ENCODE data around the gene CHPF.

CHPF gene

DNA sequence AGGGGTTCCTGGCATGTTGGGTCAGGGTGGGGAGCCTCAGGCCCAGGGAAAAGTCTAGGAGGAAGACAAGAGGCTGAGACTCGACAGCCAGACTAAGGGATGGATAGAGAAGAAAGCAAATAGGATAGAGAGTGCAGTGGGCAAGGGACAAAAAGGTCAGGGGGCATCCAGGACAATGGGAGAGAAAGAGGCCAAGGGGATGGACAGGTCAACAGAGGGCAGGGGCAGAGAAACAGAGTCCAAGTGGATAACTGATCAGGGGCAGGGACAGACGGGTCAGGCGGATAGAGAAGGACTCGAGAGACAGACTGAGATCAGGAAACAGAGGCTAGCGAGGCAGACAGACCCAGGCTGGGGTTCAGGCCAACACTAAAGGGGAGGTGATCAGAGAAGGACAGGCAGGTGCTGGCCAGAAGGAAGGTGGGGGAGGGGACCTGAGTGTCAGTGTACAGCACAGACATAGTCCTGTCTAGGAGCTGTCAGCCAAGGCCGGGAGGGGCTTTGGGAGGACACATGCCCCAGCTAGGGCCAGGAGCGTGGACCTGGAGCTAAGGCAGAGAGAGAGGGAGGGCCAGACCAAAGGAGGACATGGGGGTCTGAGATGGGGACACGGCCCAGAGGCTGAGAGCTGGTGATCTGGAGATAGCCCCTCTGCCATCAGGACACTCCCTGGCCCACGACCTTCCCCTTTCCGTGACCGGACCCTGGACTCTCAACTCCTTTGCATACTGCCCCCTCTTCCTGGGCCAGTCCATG, 17.1 kb downstream of the CHPF start:
- no peaks in the 10 kb centered on the region for H3K9me3 Mint-ChIP-seq
- peak overlapping the region; percentile 19 to 56 (median 31) for H3K27ac Mint-ChIP-seq
- peaks cover 44% of the 10 kb centered on the region for H3K4me1 Mint-ChIP-seq
- no peaks in the 10 kb centered on the region for H3K36me3 Mint-ChIP-seq (ENCODE audit: low read depth)
- H3K4me3 Mint-ChIP-seq = peak overlapping the region in 2 of 3 experiments; percentile 31 to 50
- peaks cover 56% of the 10 kb centered on the region for H3K27me3 Mint-ChIP-seq (ENCODE audit: low read depth)
- TF ChIP-seq, protein P1, sequence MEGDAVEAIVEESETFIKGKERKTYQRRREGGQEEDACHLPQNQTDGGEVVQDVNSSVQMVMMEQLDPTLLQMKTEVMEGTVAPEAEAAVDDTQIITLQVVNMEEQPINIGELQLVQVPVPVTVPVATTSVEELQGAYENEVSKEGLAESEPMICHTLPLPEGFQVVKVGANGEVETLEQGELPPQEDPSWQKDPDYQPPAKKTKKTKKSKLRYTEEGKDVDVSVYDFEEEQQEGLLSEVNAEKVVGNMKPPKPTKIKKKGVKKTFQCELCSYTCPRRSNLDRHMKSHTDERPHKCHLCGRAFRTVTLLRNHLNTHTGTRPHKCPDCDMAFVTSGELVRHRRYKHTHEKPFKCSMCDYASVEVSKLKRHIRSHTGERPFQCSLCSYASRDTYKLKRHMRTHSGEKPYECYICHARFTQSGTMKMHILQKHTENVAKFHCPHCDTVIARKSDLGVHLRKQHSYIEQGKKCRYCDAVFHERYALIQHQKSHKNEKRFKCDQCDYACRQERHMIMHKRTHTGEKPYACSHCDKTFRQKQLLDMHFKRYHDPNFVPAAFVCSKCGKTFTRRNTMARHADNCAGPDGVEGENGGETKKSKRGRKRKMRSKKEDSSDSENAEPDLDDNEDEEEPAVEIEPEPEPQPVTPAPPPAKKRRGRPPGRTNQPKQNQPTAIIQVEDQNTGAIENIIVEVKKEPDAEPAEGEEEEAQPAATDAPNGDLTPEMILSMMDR (IDR thresholded peaks at IDR 0.05; ENCODE audit: unreplicated experiment in 3 of 3) = no peak

DNA sequence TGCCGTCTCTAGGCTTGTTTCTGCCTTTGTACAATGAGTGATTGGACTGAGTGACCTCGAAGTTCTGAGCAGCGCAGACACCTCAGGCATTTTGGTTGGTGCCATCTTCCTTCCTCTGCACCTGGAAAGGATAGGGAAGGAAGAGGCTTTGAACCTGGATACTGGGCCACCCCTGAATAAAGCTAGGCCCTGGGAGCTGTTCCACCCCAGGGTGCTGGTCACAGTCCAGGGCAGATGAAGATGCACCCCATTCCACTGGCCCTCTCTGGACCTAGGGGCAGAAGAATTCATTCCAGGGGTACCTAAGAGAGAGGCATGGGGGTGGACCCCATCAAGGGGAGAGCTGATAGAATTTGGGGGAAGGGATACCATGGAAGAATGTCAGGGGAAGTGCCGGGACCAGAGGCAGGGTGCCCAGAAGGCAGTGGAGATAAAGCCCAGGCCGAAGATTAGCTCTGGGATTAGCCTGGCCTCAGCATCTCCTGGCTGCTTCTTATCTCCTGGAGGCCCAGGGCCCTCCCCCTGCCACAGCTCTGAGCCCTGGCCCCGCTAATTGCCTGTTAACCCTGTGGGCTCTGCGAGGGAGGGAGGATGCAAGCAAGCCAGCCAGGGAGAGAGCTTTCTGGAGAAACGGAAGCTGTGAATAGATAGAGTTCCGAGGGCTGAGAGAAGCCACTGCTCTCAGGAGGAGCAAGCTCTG, 17.9 kb downstream of the CHPF start:
- TF ChIP-seq, protein P1 (IDR thresholded peaks at IDR 0.05; ENCODE audit: unreplicated experiment in 3 of 3) = no peak
- Mint-ChIP-seq H3K4me1 (peaks cover 50% of the 10 kb centered on the region), H3K36me3 (ENCODE audit: low read depth) (no peaks in the 10 kb centered on the region), H3K27ac (peak overlapping the region; percentile 19 to 56 (median 31)), H3K27me3 (ENCODE audit: low read depth) (peaks cover 49% of the 10 kb centered on the region), H3K4me3 (peak overlapping the region; percentile 19 to 50 (median 31)), H3K9me3 (no peaks in the 10 kb centered on the region)

DNA sequence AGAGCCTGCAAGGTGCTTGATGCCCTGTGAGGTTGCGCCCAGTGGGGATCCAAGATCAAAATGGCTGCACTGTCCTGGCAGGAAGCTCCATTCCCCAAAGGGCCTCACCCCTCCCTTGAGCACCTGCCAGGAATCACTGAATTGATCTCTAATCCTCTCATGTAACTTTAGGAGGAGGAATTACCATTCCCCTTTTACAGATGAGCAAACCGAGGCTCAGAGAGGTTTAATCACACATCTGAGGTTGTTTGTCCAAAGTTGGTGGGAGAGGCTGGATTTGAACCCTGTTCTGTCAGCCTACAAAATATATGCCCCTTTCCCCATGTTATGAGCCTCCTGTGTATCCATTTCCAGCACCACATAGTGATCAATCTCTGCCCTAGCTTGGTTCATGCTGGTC, 18.8 kb downstream of the CHPF start:
- H3K9me3 Mint-ChIP-seq = no peaks in the 10 kb centered on the region
- H3K27me3 Mint-ChIP-seq (ENCODE audit: low read depth) = peaks cover 41% of the 10 kb centered on the region
- peak overlapping the region in 2 of 3 experiments; percentile 6 to 31 for H3K27ac Mint-ChIP-seq
- H3K4me3 Mint-ChIP-seq = peak overlapping the region in 2 of 3 experiments; percentile 6 to 38
- H3K4me1 Mint-ChIP-seq = peaks cover 57% of the 10 kb centered on the region
- TF ChIP-seq, protein P1 (IDR thresholded peaks at IDR 0.05; ENCODE audit: unreplicated experiment in 3 of 3) = no peak
- no peaks in the 10 kb centered on the region for H3K36me3 Mint-ChIP-seq (ENCODE audit: low read depth)

DNA sequence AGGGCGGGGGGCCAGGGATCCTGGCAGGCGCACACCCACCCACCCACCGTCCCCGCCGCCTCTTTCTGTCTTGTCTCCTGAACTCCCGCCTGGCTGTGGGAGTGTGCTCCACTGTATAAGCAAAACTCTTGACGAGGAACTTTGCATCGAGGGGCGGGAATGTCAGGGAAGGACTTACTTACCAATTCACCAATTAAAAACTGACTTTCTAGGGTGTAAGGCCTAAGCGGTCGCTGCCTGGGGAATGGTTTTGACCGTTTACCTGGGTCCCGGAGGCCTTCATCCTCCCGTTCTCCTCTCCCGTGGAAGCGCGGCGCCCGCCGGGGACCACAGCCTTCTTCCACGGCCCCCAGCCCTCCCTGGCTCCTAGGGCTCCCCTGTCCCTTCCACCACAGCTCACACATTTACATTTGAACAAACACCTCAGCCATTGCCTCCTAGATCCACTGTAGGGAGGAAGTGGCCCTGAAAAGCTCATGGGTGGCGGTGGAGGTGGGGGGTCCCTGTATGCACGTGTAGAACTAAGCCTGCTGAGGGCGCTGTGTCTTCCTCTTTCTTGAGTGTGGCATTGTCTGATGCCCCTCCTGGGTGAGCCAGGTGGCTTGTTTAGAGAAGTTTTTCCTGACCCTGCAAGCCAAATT, 20.5 kb downstream of the CHPF start:
- H3K9me3 Mint-ChIP-seq = no peaks in the 10 kb centered on the region
- H3K27me3 Mint-ChIP-seq (ENCODE audit: low read depth) = peaks cover 33% of the 10 kb centered on the region
- peak overlapping the region; percentile 50 to 59 (median 50) for H3K4me3 Mint-ChIP-seq
- H3K4me1 Mint-ChIP-seq = peaks cover 69% of the 10 kb centered on the region
- H3K27ac Mint-ChIP-seq = peak overlapping the region; percentile 26 to 58 (median 54)
- no peaks in the 10 kb centered on the region for H3K36me3 Mint-ChIP-seq (ENCODE audit: low read depth)
- TF ChIP-seq, protein P1 (IDR thresholded peaks at IDR 0.05; ENCODE audit: unreplicated experiment in 3 of 3) = no peak

DNA sequence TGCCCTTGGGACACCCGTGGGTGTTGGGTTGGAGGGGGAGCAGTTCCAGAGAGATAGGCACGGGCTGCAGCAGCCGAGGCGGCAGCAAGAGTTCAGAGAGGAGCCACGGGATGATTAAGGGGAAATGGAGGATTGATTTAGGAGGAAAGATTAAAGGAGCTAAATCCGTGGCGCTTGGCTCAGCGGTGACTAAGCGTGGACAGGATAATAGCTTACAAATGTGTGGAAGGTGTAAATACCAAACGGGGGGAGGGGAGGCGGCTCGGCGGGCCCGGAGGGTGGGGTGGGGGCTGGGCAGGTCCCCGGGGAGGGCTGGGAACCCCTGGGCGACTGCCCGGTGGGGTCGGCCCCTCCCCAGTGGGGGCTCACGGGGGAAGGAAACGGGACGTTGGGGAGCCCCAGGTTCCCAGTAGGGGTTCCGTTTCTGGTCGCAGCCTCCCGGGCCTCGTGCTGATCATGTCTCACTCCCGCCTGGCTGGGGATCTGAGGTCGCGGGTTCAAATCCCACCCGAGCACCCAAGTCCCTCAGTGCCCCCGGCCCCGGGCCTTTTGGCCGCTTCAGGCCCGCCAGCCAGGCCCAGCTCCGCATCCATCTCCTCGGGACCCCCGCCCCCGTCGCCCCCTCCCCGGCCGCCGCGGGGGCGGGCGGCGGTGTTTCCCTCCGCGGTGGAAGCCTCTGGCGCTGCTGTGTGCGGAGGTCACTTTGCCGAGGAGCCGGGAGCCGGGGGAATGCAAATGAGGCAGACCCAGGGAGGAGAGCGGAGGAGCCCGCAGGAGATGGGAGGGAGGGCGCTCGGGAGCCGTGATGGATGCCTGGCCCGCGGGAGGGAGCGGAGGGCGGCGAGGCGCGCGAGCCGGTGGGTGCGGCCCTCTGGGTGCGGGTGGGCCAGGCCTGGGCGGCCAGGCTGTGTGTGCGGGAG, 21.2 kb downstream of the CHPF start:
- no peaks in the 10 kb centered on the region for H3K9me3 Mint-ChIP-seq
- TF ChIP-seq, protein P1 (IDR thresholded peaks at IDR 0.05; ENCODE audit: unreplicated experiment in 3 of 3) = no peak

More for the DNA sequence above, 21.2 kb downstream of the CHPF start:
- Mint-ChIP-seq H3K27ac (peak overlapping the region; percentile 25 to 58 (median 26)), H3K4me1 (peaks cover 71% of the 10 kb centered on the region), H3K36me3 (ENCODE audit: low read depth) (no peaks in the 10 kb centered on the region), H3K4me3 (peak overlapping the region; percentile 63 to 73 (median 66)), H3K27me3 (ENCODE audit: low read depth) (peaks cover 33% of the 10 kb centered on the region)
